Measurements from ENCODE around the gene TAF4.

Gene TAF4

DNA sequence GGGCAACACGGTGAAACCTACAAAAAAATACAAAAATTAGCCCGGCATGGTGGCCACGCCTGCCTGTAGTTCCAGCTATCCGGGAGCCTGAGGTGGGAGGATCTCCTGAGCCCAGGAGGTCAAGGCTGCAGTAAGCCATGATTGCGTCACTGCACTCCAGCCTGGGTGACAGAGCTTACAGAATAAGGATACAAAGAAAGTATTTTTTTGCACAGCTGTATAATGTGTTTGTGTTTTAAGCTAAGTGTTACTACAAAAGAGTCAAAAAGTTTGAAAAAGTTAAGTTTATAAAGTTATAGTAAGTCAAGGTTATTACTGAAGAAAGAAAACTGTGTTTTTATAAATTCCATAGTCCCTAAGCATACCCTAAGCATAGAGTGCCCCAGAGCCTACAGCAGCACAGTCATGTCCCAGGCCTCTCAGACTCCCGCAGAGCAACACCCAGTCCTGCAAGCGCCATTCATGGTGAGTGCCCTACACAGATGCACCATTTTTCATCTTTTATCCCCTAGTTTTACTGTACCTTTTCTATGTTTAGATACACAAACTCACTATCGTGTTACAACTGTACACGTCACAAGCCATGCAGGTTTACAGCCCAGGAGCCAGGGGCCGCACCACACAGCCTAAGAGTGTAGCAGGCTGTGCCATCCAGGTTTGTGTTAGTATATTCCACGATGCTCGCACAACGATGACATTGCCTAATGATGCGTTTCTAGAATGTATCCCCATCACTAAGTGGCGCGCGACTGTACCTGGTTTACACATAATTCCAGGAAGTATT lies 22.4 kb downstream of the TAF4 start:
- no peaks in the 10 kb centered on the region for H3K36me3 ChIP-seq (ENCODE audit: insufficient read depth, low read length)
- H3K79me2 ChIP-seq (ENCODE audit: control insufficient read depth, insufficient read depth, low read length, unreplicated experiment), result peaks cover 22% of the 10 kb centered on the region
- H3K4me1 ChIP-seq (ENCODE audit: control insufficient read depth, insufficient read depth, low read length, unreplicated experiment), result no peaks in the 10 kb centered on the region
- H3K27ac ChIP-seq (ENCODE audit: low read depth, low read length), result no peak overlapping the region
- no peak overlapping the region for H2AFZ ChIP-seq (ENCODE audit: low read length, unreplicated experiment)
- H3K27me3 ChIP-seq (ENCODE audit: insufficient read depth, low read length), result no peaks in the 10 kb centered on the region
- H3K4me3 ChIP-seq (ENCODE audit: low read depth, low read length), result no peak overlapping the region

DNA sequence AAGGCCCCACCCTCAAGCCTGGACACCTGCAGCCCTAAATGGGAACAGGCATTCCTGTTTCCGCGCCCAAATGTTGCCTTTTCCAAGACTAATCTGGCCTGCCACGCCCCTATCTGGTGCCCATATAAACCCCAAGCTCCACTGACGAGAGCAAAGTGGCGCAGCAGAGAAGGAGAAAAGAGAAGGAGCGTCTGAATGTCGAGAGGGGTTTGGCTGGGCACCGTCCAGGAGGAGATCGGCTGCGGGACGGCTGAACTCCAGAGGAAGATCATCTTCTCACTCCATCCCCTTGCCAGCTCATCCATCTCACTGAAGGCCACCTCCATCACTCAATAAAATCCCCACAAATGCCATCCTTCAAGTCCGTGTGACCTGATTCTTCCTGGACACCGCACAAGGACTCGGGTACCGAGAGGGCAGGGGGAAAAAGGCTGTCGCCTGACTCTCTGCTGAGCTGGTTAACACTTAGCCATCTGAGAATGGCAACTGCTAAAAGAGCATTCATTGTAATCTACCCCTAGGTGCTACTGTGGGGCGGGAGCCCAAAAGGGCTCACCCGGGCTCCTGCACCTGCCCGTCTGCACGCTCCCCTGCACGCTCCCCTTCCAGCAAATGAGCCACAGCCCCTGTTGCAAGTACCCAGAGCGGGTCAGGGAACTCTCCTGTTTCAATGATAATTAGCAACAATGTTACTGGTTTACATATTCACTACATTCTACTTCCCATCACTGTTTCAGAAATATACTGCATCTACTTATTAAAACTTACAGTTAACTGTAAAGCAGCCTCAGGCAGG lies 23.5 kb downstream of the TAF4 start:
- no peak overlapping the region for H3K4me3 ChIP-seq (ENCODE audit: low read depth, low read length)

DNA sequence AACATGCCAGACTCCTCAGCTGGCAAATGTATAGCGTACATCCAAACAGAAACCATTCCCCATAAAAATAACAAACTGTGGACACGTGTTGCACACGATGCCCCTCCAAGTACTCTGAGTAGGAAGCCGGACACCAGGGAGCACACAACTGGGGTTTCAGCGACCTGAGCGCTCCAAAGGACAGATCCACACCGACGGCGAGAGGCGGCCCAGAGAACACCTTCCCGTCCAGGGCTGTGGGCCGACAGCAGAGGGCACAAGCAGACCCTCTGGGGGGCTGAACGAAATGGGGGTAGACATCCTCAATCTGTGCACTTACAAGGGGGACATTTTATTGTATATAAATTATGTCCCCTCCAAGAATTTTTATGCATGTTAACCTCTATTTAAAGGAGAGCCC lies 24.7 kb downstream of the TAF4 start:
- H3K4me1 ChIP-seq (ENCODE audit: control insufficient read depth, insufficient read depth, low read length, unreplicated experiment), result peaks cover 3% of the 10 kb centered on the region
- H3K36me3 ChIP-seq (ENCODE audit: insufficient read depth, low read length), result no peaks in the 10 kb centered on the region
- peaks cover 21% of the 10 kb centered on the region for H3K79me2 ChIP-seq (ENCODE audit: control insufficient read depth, insufficient read depth, low read length, unreplicated experiment)
- no peak overlapping the region for H2AFZ ChIP-seq (ENCODE audit: low read length, unreplicated experiment)
- no peak overlapping the region for H3K27ac ChIP-seq (ENCODE audit: low read depth, low read length)
- H3K4me3 ChIP-seq (ENCODE audit: low read depth, low read length), result no peak overlapping the region
- H3K27me3 ChIP-seq (ENCODE audit: insufficient read depth, low read length), result no peaks in the 10 kb centered on the region

More for the DNA sequence above, 23.5 kb downstream of the TAF4 start:
- Histone ChIP-seq H3K27me3 (ENCODE audit: insufficient read depth, low read length) (no peaks in the 10 kb centered on the region), H3K36me3 (ENCODE audit: insufficient read depth, low read length) (no peaks in the 10 kb centered on the region), H3K79me2 (ENCODE audit: control insufficient read depth, insufficient read depth, low read length, unreplicated experiment) (peaks cover 18% of the 10 kb centered on the region), H2AFZ (ENCODE audit: low read length, unreplicated experiment) (no peak overlapping the region), H3K27ac (ENCODE audit: low read depth, low read length) (no peak overlapping the region), H3K4me1 (ENCODE audit: control insufficient read depth, insufficient read depth, low read length, unreplicated experiment) (no peaks in the 10 kb centered on the region)

DNA sequence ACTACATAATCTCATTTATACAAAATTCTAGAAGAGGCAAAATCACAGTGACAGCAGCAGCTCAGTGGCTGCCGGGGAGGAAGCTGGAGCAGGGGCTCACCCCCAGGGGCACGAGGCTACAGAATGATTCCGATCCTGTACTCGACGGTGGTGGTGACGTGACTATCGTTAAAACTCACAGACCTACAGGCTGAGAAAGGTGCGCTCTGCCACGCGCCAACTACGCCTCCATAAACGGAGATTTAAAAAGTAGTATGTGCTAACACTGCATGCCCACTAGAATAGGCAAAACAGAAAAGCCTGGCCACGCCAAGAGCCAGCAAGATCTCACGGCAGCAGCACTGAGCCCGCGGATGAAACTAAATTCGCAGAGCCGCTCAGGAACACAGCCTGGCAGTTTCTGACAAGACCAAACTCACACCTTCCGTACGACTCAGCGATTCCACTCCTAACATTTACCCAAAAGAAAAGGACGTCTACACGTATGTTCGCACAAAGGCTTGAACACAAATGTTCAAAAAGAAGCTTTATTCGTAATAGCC lies 25.2 kb downstream of the TAF4 start:
- Histone ChIP-seq H3K4me3 (ENCODE audit: low read depth, low read length) (no peak overlapping the region), H3K27me3 (ENCODE audit: insufficient read depth, low read length) (no peaks in the 10 kb centered on the region), H3K27ac (ENCODE audit: low read depth, low read length) (no peak overlapping the region), H3K36me3 (ENCODE audit: insufficient read depth, low read length) (no peaks in the 10 kb centered on the region), H3K4me1 (ENCODE audit: control insufficient read depth, insufficient read depth, low read length, unreplicated experiment) (peaks cover 3% of the 10 kb centered on the region), H2AFZ (ENCODE audit: low read length, unreplicated experiment) (no peak overlapping the region), H3K79me2 (ENCODE audit: control insufficient read depth, insufficient read depth, low read length, unreplicated experiment) (peaks cover 22% of the 10 kb centered on the region)

DNA sequence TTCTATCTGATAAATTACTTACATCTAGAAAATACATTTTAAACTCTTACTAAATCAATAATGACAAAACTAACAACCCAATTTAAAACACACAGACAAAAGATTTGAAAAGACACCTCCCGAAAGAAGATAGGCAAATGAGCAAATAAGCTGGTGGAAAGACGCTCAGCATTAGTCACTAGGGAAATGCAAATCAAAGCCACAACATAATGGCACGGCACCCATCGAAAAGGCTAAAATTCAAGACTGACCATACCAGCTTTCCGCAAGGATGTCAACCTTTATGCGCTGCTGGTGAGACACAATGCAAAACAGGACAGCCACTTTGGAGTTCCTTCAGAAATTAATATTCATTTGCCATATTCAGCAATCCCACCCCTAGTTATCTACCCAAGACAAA lies 25.9 kb downstream of the TAF4 start:
- no peaks in the 10 kb centered on the region for H3K36me3 ChIP-seq (ENCODE audit: insufficient read depth, low read length)
- peaks cover 3% of the 10 kb centered on the region for H3K4me1 ChIP-seq (ENCODE audit: control insufficient read depth, insufficient read depth, low read length, unreplicated experiment)
- no peaks in the 10 kb centered on the region for H3K27me3 ChIP-seq (ENCODE audit: insufficient read depth, low read length)
- peaks cover 26% of the 10 kb centered on the region for H3K79me2 ChIP-seq (ENCODE audit: control insufficient read depth, insufficient read depth, low read length, unreplicated experiment)
- no peak overlapping the region for H2AFZ ChIP-seq (ENCODE audit: low read length, unreplicated experiment)
- no peak overlapping the region for H3K4me3 ChIP-seq (ENCODE audit: low read depth, low read length)
- no peak overlapping the region for H3K27ac ChIP-seq (ENCODE audit: low read depth, low read length)

DNA sequence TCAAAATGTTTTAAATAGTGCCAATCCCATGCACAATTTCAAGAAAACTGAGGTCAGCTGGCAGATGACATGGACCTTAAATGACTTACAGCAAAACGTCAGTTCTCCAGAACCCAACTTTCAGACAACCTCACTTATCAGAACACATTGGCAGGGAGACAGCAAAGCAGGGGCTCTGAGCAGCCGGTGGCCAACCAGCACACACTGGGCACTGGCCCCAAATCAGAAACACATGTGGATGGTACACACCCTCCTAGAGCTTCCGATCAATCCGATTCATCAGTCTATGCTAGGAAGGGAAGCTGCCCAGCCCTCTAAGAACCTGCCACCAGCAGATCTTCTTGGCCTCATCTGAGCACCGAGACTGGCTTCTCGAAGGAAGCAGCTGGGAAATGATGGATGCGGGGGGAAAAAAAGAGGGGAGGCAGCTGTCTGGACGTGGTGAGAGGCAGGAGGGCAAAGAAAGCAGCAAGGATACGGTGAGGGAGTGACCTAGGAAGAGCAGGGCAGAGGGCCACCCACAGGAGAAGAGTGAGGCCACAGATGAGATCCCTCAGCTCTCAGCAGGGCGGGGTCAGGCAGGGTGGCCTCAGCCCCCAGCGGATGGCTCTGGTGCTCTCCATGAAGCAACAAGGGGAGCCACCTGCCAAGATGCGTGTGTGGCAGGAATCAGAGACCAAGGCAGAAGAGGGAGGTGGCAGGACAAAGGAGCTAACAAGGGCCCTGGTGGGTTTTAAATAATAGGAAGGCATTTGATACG lies 32.9 kb downstream of the TAF4 start:
- Histone ChIP-seq H3K4me3 (ENCODE audit: low read depth, low read length) (no peak overlapping the region), H3K4me1 (ENCODE audit: control insufficient read depth, insufficient read depth, low read length, unreplicated experiment) (peaks cover 3% of the 10 kb centered on the region), H3K27ac (ENCODE audit: low read depth, low read length) (no peak overlapping the region)

DNA sequence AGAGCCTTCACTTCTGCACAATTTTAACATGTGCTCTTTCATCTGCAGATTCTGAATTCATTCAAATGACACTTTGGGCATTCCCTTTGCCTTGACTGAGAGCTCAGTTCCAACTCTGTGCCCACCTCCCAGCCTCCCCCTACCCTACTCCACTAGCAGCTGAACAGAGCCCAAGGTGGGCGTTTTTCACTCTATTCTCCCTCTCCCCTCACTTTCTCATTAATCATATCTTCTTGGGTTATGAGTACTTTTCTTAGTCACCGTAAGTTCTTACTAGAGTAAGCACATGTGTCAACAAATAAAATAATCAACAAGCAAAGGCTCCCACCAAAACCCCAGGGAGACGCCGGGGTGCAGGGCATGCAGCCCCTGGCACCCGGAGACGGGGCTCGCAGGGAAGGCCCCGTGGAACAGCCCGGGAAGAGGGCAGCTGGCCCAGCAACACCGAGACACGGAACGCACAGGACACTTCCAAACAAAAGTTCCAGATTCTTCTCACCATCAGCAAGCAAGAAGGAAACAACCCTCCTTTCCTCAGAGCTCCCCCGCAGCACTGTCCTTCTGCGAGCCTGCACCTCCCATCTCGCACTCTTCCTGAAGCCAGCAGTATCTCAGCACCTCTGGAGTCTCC lies 34.1 kb downstream of the TAF4 start:
- no peaks in the 10 kb centered on the region for H3K36me3 ChIP-seq (ENCODE audit: insufficient read depth, low read length)
- no peak overlapping the region for H3K27ac ChIP-seq (ENCODE audit: low read depth, low read length)
- H3K79me2 ChIP-seq (ENCODE audit: control insufficient read depth, insufficient read depth, low read length, unreplicated experiment), result peaks cover 36% of the 10 kb centered on the region
- no peak overlapping the region for H3K4me3 ChIP-seq (ENCODE audit: low read depth, low read length)
- H3K4me1 ChIP-seq (ENCODE audit: control insufficient read depth, insufficient read depth, low read length, unreplicated experiment), result peaks cover 8% of the 10 kb centered on the region
- H2AFZ ChIP-seq (ENCODE audit: low read length, unreplicated experiment), result no peak overlapping the region
- H3K27me3 ChIP-seq (ENCODE audit: insufficient read depth, low read length), result no peaks in the 10 kb centered on the region

More for the DNA sequence above, 32.9 kb downstream of the TAF4 start:
- Histone ChIP-seq H3K27me3 (ENCODE audit: insufficient read depth, low read length) (no peaks in the 10 kb centered on the region), H2AFZ (ENCODE audit: low read length, unreplicated experiment) (no peak overlapping the region), H3K36me3 (ENCODE audit: insufficient read depth, low read length) (no peaks in the 10 kb centered on the region), H3K79me2 (ENCODE audit: control insufficient read depth, insufficient read depth, low read length, unreplicated experiment) (peaks cover 33% of the 10 kb centered on the region)

DNA sequence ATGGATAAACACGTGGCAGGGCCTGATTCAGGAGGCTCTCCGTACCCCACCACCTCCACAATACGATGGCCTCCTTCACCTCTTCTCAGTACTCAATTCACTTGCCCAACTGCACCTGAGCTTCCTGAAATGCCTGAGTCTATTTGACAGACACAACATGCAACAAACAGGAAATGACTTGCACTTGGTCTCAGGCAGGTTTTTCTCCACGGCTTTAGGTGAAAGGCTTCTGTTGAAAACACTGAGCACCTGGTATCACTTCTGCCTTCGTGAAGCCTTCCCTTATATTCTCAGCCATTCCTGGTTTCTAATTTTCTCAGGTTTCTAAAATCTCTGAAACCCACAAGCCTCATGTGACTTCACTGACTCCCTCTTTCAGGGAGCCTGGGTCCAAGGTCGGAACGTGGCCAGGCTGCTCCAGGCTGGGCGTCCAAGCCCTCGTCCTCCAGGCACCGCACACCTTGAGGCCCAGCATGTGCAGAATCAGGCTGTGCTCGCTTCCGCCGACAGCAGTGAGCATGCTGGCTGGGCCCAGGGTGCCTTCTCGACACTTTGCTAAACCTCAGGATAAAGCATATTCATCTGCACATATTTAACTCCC lies 34.7 kb downstream of the TAF4 start:
- Histone ChIP-seq H3K4me1 (ENCODE audit: control insufficient read depth, insufficient read depth, low read length, unreplicated experiment) (peaks cover 10% of the 10 kb centered on the region), H3K27me3 (ENCODE audit: insufficient read depth, low read length) (no peaks in the 10 kb centered on the region), H3K36me3 (ENCODE audit: insufficient read depth, low read length) (no peaks in the 10 kb centered on the region), H3K27ac (ENCODE audit: low read depth, low read length) (no peak overlapping the region), H2AFZ (ENCODE audit: low read length, unreplicated experiment) (no peak overlapping the region), H3K4me3 (ENCODE audit: low read depth, low read length) (no peak overlapping the region), H3K79me2 (ENCODE audit: control insufficient read depth, insufficient read depth, low read length, unreplicated experiment) (peaks cover 40% of the 10 kb centered on the region)

DNA sequence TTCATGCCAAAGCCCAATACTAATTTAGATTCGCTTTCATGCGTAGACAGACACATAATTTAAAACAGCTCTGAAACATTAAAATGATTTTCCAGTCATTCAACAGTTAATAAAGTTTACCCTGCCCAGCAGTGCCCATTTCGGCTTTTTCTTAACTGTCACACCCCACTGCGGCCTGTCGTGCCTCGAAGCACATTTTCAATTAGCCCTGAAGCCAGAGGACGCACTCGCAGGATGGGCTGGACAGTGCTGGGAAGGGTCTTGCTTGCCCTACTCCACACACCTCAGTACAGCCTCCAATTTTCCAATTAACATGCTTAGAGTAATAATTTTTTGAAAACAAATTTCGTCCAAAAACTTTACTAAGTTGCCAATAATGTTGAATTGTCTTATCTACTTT lies 35.3 kb downstream of the TAF4 start:
- Histone ChIP-seq H3K79me2 (ENCODE audit: control insufficient read depth, insufficient read depth, low read length, unreplicated experiment) (peaks cover 43% of the 10 kb centered on the region), H3K4me3 (ENCODE audit: low read depth, low read length) (no peak overlapping the region), H3K4me1 (ENCODE audit: control insufficient read depth, insufficient read depth, low read length, unreplicated experiment) (peaks cover 10% of the 10 kb centered on the region), H3K27ac (ENCODE audit: low read depth, low read length) (no peak overlapping the region), H3K36me3 (ENCODE audit: insufficient read depth, low read length) (no peaks in the 10 kb centered on the region), H3K27me3 (ENCODE audit: insufficient read depth, low read length) (no peaks in the 10 kb centered on the region), H2AFZ (ENCODE audit: low read length, unreplicated experiment) (no peak overlapping the region)

DNA sequence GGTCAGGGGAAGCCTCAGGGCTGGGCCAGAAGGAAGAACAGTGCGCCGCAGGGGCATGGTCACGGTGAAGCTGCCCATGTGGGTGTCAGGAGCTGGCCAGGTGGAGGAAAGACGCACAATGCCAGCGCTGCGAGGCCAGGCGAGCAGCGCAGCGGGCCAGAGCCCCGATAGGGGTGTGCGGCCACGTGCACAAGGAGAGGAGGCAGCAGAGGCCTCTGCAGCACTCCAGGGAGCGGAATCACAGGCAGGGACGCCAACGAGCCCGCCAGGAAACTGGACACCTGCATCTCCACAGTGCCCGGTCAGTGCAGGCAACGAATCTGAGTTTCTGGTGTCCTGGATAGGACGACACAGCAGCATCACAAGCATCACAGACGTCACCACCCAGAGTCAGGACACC lies 35.7 kb downstream of the TAF4 start:
- Histone ChIP-seq H3K36me3 (ENCODE audit: insufficient read depth, low read length) (no peaks in the 10 kb centered on the region), H3K4me3 (ENCODE audit: low read depth, low read length) (no peak overlapping the region), H3K4me1 (ENCODE audit: control insufficient read depth, insufficient read depth, low read length, unreplicated experiment) (peaks cover 10% of the 10 kb centered on the region), H3K27me3 (ENCODE audit: insufficient read depth, low read length) (no peaks in the 10 kb centered on the region), H3K79me2 (ENCODE audit: control insufficient read depth, insufficient read depth, low read length, unreplicated experiment) (peaks cover 45% of the 10 kb centered on the region), H3K27ac (ENCODE audit: low read depth, low read length) (no peak overlapping the region), H2AFZ (ENCODE audit: low read length, unreplicated experiment) (no peak overlapping the region)

Measured in ACC112 (cell line).